Nephron (organoid): Measurements from ENCODE around the gene WBP2.

Source experiments
- H3K27ac Mint-ChIP-seq, 3 experiments: 2 replicates each; pipeline ENCODE4 v1.8.0; 2020; ENCODE audit warnings: mixed read lengths in 3 of 3, mild to moderate bottlenecking in 2 of 3, moderate library complexity in 1 of 3
- H3K27me3 Mint-ChIP-seq: 2 replicates; pipeline ENCODE4 v1.8.0; 2021; ENCODE audit warnings: low read depth, mild to moderate bottlenecking, moderate library complexity, mixed read lengths
- H3K36me3 Mint-ChIP-seq: 2 replicates; pipeline ENCODE4 v1.8.0; 2020; ENCODE audit warnings: low read depth, mixed read lengths
- H3K4me1 Mint-ChIP-seq: 2 replicates; pipeline ENCODE4 v1.8.0; 2020; ENCODE audit warnings: mixed read lengths
- H3K4me3 Mint-ChIP-seq, 3 experiments: 2 replicates each; pipeline ENCODE4 v1.8.0; 2020; ENCODE audit warnings: mild to moderate bottlenecking in 3 of 3, mixed read lengths in 3 of 3, moderate library complexity in 2 of 3
- H3K9me3 Mint-ChIP-seq: 2 replicates; pipeline ENCODE4 v1.8.0; 2020; ENCODE audit warnings: mixed read lengths
- TF ChIP-seq, protein P1 (sequence below), 3 experiments: fragments of 200-600 bp; sonication (generic); IDR thresholded peaks; one replicate each; pipeline ENCODE4 v1.5.0; 2021; ENCODE audit warnings: antibody characterized with exemption in 3 of 3; ENCODE audit not compliant: unreplicated experiment in 3 of 3

The WBP2 gene

GRCh38 chr17:75821552-75821951 lies 33.6 kb downstream of the WBP2 start:
- TF ChIP-seq, protein P1, sequence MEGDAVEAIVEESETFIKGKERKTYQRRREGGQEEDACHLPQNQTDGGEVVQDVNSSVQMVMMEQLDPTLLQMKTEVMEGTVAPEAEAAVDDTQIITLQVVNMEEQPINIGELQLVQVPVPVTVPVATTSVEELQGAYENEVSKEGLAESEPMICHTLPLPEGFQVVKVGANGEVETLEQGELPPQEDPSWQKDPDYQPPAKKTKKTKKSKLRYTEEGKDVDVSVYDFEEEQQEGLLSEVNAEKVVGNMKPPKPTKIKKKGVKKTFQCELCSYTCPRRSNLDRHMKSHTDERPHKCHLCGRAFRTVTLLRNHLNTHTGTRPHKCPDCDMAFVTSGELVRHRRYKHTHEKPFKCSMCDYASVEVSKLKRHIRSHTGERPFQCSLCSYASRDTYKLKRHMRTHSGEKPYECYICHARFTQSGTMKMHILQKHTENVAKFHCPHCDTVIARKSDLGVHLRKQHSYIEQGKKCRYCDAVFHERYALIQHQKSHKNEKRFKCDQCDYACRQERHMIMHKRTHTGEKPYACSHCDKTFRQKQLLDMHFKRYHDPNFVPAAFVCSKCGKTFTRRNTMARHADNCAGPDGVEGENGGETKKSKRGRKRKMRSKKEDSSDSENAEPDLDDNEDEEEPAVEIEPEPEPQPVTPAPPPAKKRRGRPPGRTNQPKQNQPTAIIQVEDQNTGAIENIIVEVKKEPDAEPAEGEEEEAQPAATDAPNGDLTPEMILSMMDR (IDR thresholded peaks at IDR 0.05; ENCODE audit: unreplicated experiment in 3 of 3) = no peak
- peak overlapping the region in 1 of 3 experiments; percentile 41 for H3K27ac Mint-ChIP-seq
- H3K36me3 Mint-ChIP-seq = peaks cover 45% of the 10 kb centered on the region
- no peaks in the 10 kb centered on the region for H3K27me3 Mint-ChIP-seq
- H3K4me1 Mint-ChIP-seq = peaks cover 12% of the 10 kb centered on the region
- no peaks in the 10 kb centered on the region for H3K9me3 Mint-ChIP-seq
- no peak overlapping the region for H3K4me3 Mint-ChIP-seq

DNA sequence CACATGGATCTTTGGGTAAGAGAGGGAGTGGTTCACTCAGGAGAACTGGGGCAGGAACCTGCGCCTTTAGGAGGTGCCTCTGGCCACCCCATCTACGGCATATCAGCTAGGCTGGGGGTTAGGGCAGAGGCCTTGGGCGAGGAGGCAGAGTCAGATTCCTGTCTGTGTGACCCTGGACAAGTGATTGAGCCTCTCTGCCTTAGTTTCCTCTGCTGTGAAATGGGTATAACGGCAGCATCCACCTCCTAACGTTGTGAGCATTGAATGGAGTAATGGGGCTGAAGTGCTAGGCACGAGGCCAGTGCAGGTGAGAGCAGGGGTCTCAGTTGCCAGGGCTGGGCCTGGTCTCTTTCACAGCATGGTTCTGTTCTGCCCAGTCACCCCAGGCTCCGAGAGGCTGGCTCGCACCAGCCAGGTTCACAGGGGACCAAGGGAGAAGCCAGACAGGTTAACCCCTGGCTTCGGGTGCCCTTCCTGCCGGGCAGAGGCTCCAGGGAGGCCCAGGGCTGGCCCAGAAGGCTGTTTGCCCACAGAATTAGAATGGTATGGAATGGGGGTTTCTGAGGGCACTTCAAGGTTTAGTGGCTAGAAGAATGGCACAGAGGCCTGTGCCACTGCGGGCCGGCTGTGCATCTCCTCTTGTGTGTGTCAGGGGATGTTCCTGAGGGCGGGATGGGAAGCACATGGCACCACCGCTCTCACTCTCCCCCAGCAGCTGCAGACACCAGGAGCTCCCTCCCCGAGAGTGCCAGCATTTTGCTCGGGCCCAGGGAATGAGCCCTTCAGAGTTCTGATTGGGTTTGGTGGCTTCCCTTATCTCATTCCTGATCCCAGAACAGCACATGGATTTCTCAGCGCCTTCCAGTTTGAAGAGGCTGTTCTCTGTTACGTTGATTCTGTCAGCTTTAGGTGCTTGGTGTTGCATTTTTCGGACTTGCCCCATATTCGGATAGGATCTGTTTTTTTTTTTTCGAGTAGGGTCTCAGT lies 34.7 kb downstream of the WBP2 start:
- no peak overlapping the region for H3K4me3 Mint-ChIP-seq
- TF ChIP-seq, protein P1 (IDR thresholded peaks at IDR 0.05; ENCODE audit: unreplicated experiment in 3 of 3) = no peak
- peaks cover 10% of the 10 kb centered on the region for H3K4me1 Mint-ChIP-seq

DNA sequence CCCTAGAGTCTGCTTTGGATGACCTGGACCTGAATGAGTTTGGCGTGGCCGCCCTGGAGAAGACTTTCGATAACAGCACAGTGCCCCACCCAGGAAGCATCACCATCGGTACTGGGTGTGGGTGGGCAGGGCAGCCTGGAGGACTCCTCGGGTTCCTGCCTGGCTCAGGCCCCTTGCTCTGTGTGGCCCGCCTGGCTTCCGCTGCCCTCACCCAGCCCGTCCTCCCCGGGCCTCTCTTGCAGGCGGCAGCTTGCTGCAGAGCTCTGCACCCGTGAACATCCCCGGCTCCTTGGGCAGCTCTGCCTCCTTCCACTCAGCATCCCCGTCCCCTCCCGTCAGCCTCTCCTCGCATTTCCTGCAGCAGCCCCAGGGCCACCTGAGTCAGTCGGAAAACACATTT lies 35.5 kb downstream of the WBP2 start:
- Mint-ChIP-seq H3K9me3 (no peaks in the 10 kb centered on the region), H3K4me3 (no peak overlapping the region), H3K4me1 (peaks cover 5% of the 10 kb centered on the region), H3K36me3 (peaks cover 51% of the 10 kb centered on the region), H3K27ac (no peak overlapping the region), H3K27me3 (no peaks in the 10 kb centered on the region)
- TF ChIP-seq, protein P1 (IDR thresholded peaks at IDR 0.05; ENCODE audit: unreplicated experiment in 3 of 3) = no peak

More for the DNA sequence above, 34.7 kb downstream of the WBP2 start:
- Mint-ChIP-seq H3K27me3 (no peaks in the 10 kb centered on the region), H3K9me3 (no peaks in the 10 kb centered on the region), H3K36me3 (peaks cover 51% of the 10 kb centered on the region), H3K27ac (peak overlapping the region in 1 of 3 experiments; percentile 41)

- Mint-ChIP-seq H3K36me3 (peaks cover 55% of the 10 kb centered on the region), H3K27me3 (no peaks in the 10 kb centered on the region), H3K4me1 (no peaks in the 10 kb centered on the region), H3K9me3 (no peaks in the 10 kb centered on the region), H3K4me3 (no peak overlapping the region), H3K27ac (no peak overlapping the region)
- TF ChIP-seq, protein P1 (IDR thresholded peaks at IDR 0.05; ENCODE audit: unreplicated experiment in 3 of 3) = no peak
These were observed 36.0 kb downstream of the WBP2 start for GRCh38 chr17:75819116-75819515.

DNA sequence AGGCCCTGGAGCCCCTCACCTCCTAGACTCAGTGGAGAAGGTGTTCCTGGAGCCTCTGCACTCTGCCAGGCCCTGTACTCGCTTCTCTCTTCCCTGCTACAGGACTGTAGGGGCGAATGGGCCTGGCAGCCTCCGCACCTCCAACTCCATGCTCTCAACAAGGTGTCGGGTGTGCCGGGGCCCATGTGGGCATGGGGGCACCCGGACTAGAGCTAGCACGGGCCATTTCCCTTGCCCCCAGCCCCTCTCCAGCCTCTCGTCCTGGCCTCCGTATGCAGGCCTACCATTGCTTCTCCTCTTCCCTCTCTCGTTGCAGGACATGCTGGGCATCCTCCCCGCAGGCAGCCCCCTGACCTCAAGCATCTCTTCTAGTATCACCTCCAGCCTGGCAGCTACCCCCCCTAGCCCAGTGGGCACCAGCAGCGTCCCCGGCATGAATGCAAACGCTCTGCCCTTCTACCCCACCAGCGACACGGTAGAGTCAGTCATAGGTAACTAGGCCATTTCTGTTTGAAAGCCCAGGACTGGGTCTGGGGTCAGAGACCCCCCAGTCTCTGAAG lies 36.7 kb downstream of the WBP2 start:
- TF ChIP-seq, protein P1 (IDR thresholded peaks at IDR 0.05; ENCODE audit: unreplicated experiment in 3 of 3) = no peak
- Mint-ChIP-seq H3K4me3 (no peak overlapping the region), H3K27me3 (no peaks in the 10 kb centered on the region), H3K36me3 (peaks cover 61% of the 10 kb centered on the region), H3K4me1 (no peaks in the 10 kb centered on the region), H3K9me3 (no peaks in the 10 kb centered on the region), H3K27ac (no peak overlapping the region)
